GM18861 (cell line): ENCODE results near the gene TMEM131L.
A peak's percentile ranks its signal among the peaks of the same experiment; 100 is the strongest.
"Not testable (repeated sequence)": the region's sequence is repeated elsewhere in the genome, so short reads cannot be mapped to it uniquely, and the experiment has no call there.

Experiments used
- ATAC-seq: cut with Tn5 transposase; IDR thresholded peaks from one replicate; pipeline ENCODE4 v1.9.1; 2021; ENCODE audit not compliant: unreplicated experiment

The TMEM131L gene

DNA sequence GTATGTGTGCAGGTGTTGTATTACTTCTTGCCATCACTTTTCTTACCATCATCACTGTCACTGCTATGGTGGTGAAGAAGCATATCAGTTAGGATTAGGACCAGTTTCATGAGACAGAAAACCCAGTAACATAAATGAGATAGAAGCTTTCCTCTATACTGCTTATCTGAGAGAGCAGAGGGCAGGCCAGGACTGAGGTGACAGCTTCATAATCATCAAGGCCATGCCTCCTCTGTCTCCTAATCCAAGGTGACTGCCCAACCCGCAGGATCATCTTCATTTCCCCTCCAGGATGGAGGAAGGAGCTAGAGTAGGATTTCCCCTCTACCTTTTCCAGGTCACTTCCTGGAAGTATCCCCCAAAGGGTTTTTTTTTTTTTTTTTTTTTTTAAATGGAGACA lies 35.4 kb downstream of the TMEM131L start:
- ATAC-seq: no peak

DNA sequence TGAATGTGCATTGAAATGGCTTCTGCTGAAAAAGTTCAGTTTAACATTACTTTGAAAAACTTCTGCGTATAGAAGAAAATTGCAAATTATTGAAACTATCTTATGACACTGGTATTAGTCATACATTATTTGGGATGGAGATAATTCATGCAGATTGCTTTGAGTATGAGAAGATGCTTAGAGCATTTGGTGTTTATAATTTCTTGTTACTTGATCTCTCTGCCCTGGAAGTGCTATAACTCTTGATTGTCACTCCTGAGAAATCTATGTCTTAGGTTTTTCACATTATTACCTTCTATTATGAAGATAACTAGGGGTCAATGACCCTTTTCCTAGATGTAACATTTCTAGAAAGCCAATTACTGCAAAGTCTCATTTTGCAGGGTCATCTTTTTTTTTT lies 36.4 kb downstream of the TMEM131L start:
- no peak for ATAC-seq

DNA sequence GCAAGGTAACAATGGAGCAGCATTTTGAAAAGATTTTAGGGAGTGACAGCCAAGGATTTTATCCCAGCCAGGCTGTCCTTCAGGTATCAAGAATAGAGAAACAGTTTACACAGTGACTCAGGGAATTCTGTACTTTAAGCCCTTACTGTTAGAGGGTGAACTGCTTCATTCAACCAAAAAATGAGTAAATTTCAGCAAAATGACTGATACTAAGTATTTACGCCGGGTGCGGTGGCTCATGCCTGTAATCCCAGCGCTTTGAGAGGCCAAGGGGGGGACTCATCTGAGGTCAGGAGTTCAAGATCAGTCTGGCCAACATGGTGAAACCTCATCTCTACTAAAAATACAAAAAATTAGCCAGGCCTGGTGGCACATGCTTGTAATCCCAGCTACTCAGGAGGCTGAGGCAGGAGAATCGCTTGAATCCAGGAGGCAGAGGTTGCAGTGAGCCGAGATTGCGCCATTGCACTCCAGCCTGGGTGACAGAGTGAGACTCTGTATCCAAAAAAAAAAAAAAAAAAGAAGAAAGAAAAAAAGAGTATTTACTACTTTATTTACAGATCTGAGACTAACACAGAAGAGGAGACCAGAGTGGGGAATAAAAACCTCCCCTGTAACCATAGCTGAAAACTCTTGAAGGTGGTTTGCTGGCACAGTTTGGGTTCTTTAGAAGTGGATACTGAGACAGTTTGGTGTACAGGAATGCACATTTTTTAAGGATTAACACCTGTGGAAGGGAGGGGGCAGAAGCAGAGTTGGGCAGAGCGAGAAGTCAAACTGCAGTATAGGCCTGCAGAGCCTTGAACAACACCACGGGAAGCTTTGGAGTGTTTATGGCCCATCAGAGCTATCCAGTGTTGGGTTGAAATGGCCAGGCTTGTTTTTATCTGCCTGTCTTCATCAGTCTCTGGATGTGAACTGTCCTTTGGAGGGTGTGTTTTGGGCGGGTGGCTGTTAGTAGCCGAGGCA lies 40.5 kb downstream of the TMEM131L start:
- ATAC-seq: no peak

DNA sequence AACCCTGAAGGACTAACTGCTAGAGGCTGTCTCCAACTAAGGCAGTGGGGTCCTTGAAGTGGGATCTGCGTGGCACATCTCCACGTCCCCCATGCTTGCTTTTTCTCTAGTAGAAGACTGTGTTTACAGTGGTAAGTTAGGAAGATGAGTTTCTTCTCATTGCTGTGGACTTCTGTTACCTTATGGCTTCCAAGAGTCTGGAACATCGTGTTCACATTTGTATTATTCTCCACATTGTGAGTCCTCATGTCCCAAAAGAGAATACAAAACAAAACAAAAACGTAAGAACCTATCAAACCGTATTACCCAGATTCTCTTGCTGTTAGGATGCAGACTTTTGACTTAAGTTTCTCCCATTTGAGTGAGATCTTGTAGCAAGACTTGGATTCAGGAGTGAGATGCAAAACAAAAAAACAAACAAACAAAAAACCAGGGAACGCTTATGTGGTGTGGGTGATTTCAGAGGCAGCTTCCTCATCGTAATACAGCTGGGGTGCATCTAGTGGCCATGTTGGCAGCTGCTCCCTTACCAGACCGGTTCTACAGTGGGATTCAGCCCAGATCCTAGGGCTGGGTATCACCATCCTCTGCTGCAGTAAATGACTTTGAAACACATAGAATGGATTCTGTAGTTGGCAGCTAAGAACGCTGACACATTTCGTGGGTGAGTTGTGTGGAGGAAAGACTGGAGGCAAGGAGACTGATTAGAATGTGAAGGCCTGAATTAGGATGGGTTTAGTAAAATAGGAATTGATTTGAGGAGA lies 41.3 kb downstream of the TMEM131L start:
- ATAC-seq: no peak

DNA sequence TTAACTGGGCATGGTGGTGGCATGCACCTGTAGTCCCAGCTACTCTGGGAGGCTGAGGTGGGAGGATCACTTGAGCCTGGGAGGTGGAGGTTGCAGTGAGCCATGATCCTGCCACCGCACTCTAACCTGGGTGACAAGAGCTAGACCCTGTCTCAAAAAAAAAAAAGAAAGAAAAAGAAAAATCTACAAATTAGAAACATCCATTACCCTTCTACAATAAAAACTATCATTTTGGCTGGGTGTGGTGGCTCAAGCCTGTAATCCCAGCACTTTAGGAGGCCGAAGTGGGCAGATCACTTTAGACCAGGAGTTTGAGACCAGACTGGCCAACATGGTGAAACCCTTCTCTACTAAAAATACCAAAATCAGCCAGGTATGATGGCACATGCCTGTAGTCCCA lies 43.1 kb downstream of the TMEM131L start:
- not testable (repeated sequence) for ATAC-seq

DNA sequence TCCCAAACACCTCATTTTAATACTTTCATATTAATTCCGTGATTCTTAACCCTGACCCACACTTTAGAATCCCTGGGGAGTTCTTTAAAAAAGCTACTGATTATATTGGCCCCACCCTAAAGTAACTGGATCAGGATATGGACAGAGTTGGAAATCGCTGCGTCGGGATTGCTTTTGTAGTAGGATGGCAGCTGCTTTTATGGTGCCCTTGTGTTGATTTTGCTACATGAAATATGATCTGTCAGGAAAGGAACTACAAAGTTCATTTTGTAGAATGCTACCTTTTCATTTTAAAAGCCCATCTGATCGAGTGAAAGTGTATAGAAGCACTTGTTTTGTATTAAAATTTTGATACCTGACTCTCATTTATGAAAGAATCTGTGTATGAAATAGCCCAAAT lies 43.6 kb downstream of the TMEM131L start:
- ATAC-seq: no peak

DNA sequence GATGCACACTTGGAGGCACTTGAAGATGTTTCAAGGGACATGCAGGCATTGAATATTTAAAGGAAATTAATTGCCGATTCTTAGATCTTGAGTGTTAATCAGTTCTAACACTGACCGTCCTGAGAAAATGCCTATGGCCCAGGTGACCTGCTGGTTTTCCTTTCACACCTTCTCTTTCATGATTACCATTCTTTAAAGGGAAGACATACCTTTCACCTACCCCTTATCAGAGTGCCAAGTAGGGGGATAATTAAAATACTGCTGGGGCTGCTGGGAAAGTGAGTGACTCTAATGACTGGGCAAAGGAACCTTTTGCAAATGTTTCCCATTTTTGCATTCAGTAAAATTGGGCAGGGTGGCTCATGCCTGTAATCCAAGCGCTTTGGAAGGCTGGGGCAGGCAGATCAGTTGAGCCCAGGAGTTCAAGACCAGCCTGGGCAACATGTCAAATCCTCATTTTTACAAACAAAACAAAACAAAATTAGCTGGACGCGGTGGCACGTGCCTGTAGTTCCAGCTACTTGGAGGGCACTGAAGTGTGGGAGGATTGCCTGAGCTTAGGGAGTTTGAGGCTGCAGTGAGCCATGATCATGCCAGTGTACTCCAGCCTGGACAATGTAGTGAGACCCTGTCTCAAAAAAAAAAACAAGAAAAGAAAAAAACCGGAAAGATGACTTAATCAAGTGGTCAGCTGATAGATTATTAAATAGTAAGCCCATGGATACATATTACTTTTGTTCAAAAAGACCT lies 44.3 kb downstream of the TMEM131L start:
- no peak for ATAC-seq

DNA sequence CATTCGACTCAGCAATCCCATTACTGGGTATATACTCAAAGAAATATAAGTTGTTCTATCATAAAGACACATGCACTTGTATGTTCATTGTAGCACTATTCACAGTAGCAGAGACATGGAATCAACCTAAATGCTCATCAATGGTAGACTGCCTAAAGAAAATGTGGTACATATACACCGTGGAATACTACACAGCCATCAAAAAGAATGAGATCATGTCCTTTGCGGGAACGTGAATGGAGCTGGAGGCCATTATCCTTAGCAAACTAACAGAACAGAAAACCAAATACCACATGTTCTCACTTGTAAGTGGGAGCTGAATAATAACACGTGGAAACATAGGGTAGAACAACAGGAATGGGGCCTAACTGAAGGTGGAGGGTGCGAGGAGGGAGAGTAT lies 44.9 kb downstream of the TMEM131L start:
- ATAC-seq: no peak

DNA sequence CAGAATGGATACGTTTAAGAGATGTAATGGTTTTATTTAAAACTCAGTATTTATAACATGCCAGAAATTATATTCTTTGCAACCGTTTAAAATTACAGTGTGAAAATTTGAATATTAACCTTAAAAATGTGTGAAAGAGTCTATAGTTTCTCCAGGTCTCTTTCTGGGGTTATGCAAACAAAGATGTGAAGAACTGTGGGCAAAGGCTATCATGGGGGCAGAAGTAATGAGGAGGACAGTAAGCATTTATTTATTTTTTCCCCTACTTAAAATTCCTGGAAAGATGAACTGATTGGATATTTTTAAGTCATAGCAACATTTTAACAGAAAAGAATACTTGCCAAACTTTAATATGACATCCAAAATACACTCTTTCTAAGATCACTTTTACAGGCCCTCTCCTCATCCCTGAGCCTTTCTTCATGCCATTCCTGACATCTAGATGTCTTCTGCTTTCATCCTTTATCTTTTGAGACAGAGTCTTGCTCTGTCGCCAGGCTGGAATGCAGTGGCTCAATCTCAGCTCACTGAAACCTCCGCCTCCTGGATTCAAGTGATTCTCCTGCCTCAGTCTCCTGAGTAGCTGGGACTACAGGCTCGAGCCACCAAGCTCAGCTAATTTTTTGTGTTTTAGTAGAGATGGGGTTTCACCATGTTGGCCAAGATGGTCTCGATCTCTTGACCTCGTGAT lies 46.1 kb downstream of the TMEM131L start:
- no peak for ATAC-seq

DNA sequence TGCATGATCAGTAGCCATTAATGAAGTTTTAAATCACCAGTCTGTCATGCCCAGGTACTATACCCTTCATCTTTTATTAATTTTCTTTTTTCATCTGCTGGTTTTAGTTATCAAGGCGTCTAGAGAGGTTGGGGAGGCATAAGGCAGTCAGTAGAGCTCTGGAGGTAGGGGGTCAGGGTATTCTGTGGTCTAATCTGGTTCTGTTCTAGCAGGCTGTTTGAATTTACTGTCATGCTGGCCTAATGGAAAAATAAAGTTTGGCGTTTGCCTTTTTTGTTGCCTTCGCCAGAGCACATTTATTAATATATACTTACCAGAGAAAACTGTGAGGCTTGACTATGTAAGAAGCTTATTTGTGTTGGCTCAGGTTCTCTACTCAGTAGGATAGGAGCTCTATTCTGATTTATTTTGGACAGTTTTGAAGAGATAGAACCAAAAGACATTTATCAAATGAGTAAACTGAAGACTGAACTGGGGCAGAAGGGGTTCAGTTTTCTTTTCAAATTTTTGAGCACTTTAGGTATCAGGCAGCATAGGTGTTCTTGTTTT lies 46.9 kb downstream of the TMEM131L start:
- no peak for ATAC-seq

DNA sequence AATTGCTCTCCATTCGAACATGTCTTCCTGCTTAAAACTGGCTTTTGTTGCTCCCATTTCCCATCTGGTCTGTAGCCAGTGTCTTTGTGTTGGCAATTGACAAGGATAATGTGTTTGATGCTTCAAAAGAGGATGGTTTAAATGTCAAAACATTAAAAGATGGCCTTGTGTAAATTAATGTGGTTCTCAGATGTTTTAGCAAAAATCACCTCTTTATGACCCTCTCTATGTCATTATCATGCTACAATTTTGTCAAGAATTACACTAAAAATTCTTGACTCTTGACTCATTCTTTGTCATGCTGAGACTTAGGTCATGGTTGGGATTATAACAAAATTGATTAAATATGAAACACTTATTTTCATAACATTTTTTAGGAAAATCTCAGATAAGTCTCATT lies 47.4 kb downstream of the TMEM131L start:
- ATAC-seq: no peak

DNA sequence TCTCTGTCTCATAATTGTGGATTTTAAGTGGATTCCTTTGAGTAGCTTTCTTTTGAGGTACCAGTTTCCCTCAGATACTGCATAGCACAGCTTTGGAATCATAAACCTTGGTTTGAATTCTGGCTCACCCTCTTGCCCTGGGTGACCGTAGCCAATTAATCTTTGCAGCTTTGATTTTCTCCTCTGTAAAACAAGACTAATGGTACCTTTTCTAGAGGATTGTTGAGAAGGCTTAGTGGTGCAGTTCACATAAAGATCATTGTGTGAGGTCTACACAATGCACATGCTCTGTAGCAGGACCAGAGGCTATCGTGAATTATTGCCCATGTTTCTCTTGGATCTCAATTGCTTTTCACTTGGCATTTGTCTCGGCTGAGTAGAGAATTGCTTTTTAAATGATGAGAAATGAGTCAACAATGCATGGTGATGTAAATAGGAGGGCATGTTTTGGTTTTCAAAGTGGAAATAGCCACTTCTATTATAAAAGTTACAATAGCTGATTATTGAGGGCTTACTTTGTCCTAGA lies 47.9 kb downstream of the TMEM131L start:
- no peak for ATAC-seq

DNA sequence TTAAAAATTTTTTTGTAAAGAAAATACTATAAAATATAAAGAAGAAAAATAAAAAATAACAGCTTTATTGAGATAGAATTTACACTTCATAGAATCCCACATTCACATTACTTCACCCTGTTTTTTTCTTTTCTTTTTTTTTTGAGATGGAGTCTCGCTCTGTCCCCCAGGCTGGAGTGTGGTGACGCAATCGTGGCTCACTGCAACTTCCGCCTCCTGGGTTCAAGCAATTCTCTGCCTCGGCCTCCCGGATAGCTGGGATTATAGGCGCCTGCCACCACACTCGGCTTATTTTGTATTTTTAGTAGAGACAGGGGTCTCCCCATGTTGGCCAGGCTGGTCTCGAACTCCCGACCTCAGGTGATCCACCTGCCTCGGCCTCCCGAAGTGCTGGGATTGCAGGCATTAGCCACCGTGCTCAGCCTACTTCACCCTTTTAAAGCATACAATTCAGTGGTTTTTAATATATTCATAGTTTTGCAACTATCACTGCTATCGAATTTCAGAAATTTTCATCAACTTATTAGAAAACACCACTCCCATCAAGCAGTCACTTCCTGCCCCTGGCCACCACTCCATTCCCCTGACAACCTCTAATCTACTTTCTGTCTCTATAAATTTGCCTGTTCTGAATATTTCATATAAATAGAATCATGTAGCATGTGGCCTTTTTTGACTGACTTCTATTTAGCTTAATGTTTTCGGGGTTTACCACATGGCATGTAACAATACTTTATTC lies 48.7 kb downstream of the TMEM131L start:
- no peak for ATAC-seq

DNA sequence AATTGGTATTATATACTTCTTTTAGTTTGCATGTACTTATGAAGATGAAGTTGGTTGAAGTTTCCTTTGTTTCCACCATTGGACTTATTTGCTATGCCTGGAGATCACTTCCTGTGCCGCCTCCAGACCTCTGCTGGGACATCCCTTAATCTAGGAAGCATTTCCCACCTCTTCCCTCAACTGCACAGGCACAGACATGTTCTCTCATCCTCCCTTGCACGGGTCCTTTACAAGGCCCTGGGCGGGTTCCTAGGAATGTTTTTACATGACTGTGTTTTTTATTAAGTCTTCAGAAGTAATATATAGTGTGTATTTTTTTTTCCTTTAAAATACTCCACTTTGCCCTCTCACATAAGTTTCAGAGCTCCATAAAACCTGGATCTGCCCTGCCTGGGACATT lies 51.0 kb downstream of the TMEM131L start:
- ATAC-seq: no peak

DNA sequence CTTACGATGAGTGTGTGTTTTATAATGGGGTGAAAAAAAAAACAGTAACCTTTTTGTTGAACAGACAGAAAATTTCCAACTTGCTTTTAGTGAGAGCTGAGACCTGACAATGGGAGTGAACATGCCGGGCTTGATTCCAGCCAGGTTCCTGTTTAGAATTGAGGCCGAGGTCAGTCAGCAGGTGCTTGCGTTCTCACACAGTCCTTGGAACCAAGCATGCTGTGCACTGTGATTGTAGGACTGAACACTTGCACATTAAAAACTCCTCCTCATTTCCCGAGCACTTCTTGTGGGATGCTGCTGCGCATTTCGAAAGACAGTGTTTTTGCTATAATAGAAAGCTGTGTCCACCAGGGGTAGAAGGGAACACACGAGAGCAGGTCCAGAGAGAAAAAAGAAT lies 51.8 kb downstream of the TMEM131L start:
- ATAC-seq: no peak

DNA sequence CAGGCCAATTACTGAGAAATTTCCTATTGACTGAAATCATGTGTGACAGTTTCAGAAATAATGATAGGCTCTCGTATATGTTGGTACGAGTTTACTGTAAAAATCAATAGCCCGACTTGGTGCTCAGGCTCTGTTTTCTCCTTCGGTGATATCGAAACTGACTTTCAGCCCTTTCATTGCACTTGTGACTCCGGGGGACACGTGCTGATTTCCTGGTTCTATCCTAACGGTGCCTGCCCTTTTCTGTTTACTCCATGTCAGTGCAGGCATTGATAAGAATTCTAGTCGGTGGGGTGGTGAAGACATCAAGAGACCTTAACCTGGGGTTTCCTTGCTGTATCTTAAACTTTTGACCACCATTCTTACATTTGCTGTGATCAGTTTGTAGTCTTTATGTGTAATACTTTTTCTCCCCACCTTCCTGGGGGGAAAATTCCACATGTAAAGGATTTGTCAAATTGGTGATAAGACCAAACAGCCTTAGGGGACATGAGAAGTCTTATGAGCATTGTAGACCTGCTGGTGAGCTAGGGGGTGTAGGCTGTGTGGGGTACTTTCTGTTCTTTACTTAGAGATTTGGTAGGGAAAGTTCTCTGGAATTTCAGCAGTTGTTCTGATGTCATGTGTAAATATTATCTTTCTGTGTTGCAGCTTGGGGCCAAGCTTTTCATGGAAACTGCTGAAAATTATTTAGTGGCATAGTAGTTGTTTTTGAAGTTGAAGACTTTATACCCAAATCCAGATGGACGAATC lies 52.7 kb downstream of the TMEM131L start:
- no peak for ATAC-seq

DNA sequence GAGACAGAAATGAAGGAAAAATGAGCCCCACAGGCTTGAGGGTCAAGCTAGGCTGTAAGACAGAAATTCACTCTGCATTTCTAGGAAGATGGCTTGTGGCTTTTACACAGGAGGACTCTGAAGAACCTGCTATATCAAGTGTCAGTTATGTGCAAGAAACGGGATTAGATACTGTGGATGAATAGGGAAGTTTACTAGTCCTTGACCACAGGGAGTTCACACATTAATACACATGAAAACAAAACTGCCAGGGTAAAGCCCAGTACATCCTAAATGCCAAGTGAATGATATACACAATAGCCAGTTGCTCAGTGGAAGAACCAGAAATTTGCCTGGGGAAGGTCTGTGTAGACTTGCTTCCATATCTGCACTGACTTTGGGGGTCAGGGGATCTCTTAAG lies 53.5 kb downstream of the TMEM131L start:
- ATAC-seq: no peak

DNA sequence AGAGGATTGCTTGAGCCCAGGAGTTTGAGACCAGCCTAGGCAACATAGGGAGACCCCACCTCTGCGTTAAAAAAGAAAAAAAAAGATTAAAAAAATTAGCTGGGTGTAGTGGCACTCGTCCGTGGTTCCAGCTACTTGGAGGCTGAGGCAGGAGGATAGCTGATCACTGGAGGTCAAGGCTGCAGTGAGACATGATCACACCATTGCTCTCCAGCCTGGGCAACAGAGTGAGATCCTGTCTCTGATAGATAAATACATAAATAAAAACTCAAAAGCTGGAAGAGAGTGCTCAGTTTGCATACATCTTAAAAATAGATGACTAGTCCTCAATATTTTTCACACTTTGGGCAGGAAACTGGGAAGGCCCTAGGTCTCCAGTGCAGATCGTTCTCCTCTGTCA lies 54.1 kb downstream of the TMEM131L start:
- ATAC-seq: no peak

DNA sequence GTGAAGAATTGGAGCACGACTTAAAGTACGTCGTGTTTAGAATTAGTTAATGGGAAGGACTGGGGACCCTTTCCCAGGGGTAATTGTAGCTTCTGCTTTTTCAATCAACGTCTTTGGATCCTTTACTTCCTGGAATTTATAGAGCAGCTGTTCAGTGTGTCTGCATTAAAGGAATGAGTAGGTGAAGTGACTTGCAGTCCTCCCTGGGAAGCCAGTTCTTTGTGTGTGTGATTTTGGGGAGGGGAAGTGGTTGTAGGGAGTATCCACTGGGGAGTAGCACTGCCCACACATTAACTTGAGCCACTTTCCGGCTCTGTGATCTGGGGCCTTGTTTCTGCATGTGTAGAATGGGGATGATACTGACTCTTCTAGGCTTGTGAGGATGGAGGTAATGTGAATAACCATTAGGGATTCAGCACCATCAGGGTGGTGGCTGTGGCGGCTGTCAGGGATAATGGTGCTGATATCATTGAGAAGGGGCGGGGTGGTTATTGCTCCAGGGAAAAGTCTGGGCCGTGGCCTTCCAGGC lies 54.7 kb downstream of the TMEM131L start:
- peak; percentile 37 for ATAC-seq
